NOMO-1 treated with DMSO at 0.1 percent for 48 hours (cell line): ENCODE measurements around the gene CACNA1F.
"Not testable (repeated sequence)": the region's sequence is repeated elsewhere in the genome, so short reads cannot be mapped to it uniquely, and the experiment has no call there.

Source experiments
- DNase-seq: peaks from one replicate; lab custom pipeline; 2025; ENCODE audit not compliant: unreplicated experiment; lab: John Stamatoyannopoulos, UW

CACNA1F gene

GRCh38 chrX:49177873-49178480 is 55.2 kb downstream of the CACNA1F start:
- DNase-seq = no peak

GRCh38 chrX:49177338-49177833 is 55.8 kb downstream of the CACNA1F start:
- peak; percentile 24 for DNase-seq

- DNase-seq = peak; percentile 81
Observed at GRCh38 chrX:49176421-49177326, 56.5 kb downstream of the CACNA1F start.

- no peak for DNase-seq
Observed at GRCh38 chrX:49175435-49176274, 57.5 kb downstream of the CACNA1F start.

- DNase-seq = no peak
Observed at GRCh38 chrX:49174723-49175122, 58.4 kb downstream of the CACNA1F start.

GRCh38 chrX:49173544-49173943 is 59.6 kb downstream of the CACNA1F start:
- DNase-seq = not testable (repeated sequence)

- DNase-seq = peak; percentile 71
Observed at GRCh38 chrX:49172280-49172780, 60.8 kb downstream of the CACNA1F start.

GRCh38 chrX:49171752-49172279 is 61.3 kb downstream of the CACNA1F start, which contains the start of gene PLP2:
PLP2 (plus strand) TSS chrX:49171898; CDS start chrX:49172001, 103 bp downstream.
- DNase-seq = peak; percentile 39

- DNase-seq = no peak
Observed at GRCh38 chrX:49167740-49168108, 65.4 kb downstream of the CACNA1F start.

- peak; percentile 83 for DNase-seq
Observed at GRCh38 chrX:49166914-49167739, 66.0 kb downstream of the CACNA1F start.

- DNase-seq = peak; percentile 82
Observed at GRCh38 chrX:49165901-49166881, 66.9 kb downstream of the CACNA1F start.

- no peak for DNase-seq
Observed at GRCh38 chrX:49164589-49165360, 68.4 kb downstream of the CACNA1F start.

GRCh38 chrX:49163555-49164419 is 69.4 kb downstream of the CACNA1F start:
- peak; percentile 82 for DNase-seq

- no peak for DNase-seq
Observed at GRCh38 chrX:49162620-49163019, 70.5 kb downstream of the CACNA1F start, which contains the start of gene MAGIX. MAGIX (plus strand) TSS chrX:49162758; CDS start chrX:49162890, 132 bp downstream.

- DNase-seq = no peak
Observed at GRCh38 chrX:49161632-49162031, 71.5 kb downstream of the CACNA1F start.

GRCh38 chrX:49160908-49161307 is 72.2 kb downstream of the CACNA1F start:
- no peak for DNase-seq

- no peak for DNase-seq
Observed at GRCh38 chrX:49157194-49157593, 75.9 kb downstream of the CACNA1F start.
